H9 (cell line): ENCODE results near the gene ADGRD1. TPM values are rescaled to one million over a fixed set of nuclear protein-coding genes. Genes with fewer than 3 reads are reported as not detected.

Source experiments
- DNase-seq: peaks from one replicate; pipeline ENCODE4 v3.0.0-alpha.2; 2017
- H2AFZ ChIP-seq: one replicate; pipeline ENCODE4 v1.6.1; 2013; ENCODE audit warnings: mild to moderate bottlenecking, low read length, control low read depth, moderate library complexity
- H2AK5ac ChIP-seq: 2 replicates; pipeline ENCODE4 v1.6.1; 2013; ENCODE audit warnings: low read length, control low read depth, mixed read lengths; ENCODE audit not compliant: insufficient read length
- H2BK120ac ChIP-seq: one replicate; pipeline ENCODE4 v1.6.1; 2013; ENCODE audit warnings: low read depth, mild to moderate bottlenecking, low read length, control low read depth, inconsistent platforms; ENCODE audit not compliant: poor library complexity, severe bottlenecking
- H2BK12ac ChIP-seq: 2 replicates; pipeline ENCODE4 v1.6.1; 2013; ENCODE audit warnings: low read length, control low read depth, mixed read lengths, low read depth; ENCODE audit not compliant: insufficient read length
- H2BK15ac ChIP-seq: 2 replicates; pipeline ENCODE4 v1.6.1; 2013; ENCODE audit warnings: low read depth, low read length, control low read depth
- H2BK20ac ChIP-seq: one replicate; pipeline ENCODE4 v1.6.1; 2013; ENCODE audit warnings: low read depth, mild to moderate bottlenecking, low read length, control low read depth, inconsistent platforms; ENCODE audit not compliant: poor library complexity, severe bottlenecking
- H2BK5ac ChIP-seq: 2 replicates; pipeline ENCODE4 v1.6.1; 2013; ENCODE audit warnings: low read length, control low read depth, mixed read lengths; ENCODE audit not compliant: insufficient read length
- H3K14ac ChIP-seq: 2 replicates; pipeline ENCODE4 v1.6.1; 2013; ENCODE audit warnings: low read length, control low read depth; ENCODE audit not compliant: insufficient read depth
- H3K18ac ChIP-seq: 2 replicates; pipeline ENCODE4 v1.6.1; 2013; ENCODE audit warnings: low read depth, mild to moderate bottlenecking, mixed read lengths, low read length, control low read depth; ENCODE audit not compliant: insufficient read length
- H3K23ac ChIP-seq: 2 replicates; pipeline ENCODE4 v1.6.1; 2013; ENCODE audit warnings: low read length, control low read depth, mixed read lengths, low read depth; ENCODE audit not compliant: insufficient read length
- H3K23me2 ChIP-seq: 2 replicates; pipeline ENCODE4 v1.6.1; 2013; ENCODE audit warnings: low read depth, mild to moderate bottlenecking, mixed read lengths, low read length, control low read depth; ENCODE audit not compliant: insufficient read length, poor library complexity, severe bottlenecking
- H3K27ac ChIP-seq: 2 replicates; pipeline ENCODE4 v1.5.1; 2013; ENCODE audit warnings: low read length, control low read depth, mixed read lengths, low read depth; ENCODE audit not compliant: insufficient read length
- H3K27me3 ChIP-seq: 2 replicates; pipeline ENCODE4 v1.6.1; 2013; ENCODE audit warnings: low read length, control low read depth, inconsistent platforms; ENCODE audit not compliant: insufficient read depth
- H3K4ac ChIP-seq: 2 replicates; pipeline ENCODE4 v1.6.1; 2013; ENCODE audit warnings: low read depth, mild to moderate bottlenecking, control low read depth, inconsistent platforms, low read length, moderate library complexity
- H3K4me1 ChIP-seq: 2 replicates; pipeline ENCODE4 v1.6.1; 2013; ENCODE audit warnings: low read length, control low read depth, inconsistent platforms; ENCODE audit not compliant: insufficient read depth
- H3K4me2 ChIP-seq: 2 replicates; pipeline ENCODE4 v1.6.1; 2013; ENCODE audit warnings: low read length, control low read depth, mixed read lengths; ENCODE audit not compliant: insufficient read length, insufficient read depth
- H3K56ac ChIP-seq: 2 replicates; pipeline ENCODE4 v1.6.1; 2013; ENCODE audit warnings: low read depth, mild to moderate bottlenecking, mixed read lengths, low read length, control low read depth; ENCODE audit not compliant: insufficient read length
- H3K79me1 ChIP-seq: 2 replicates; pipeline ENCODE4 v1.6.1; 2013; ENCODE audit warnings: low read depth, mild to moderate bottlenecking, moderate library complexity, low read length, control low read depth, inconsistent platforms; ENCODE audit not compliant: insufficient read depth, poor library complexity, severe bottlenecking
- H3K79me2 ChIP-seq: 2 replicates; pipeline ENCODE4 v1.6.1; 2013; ENCODE audit warnings: low read length, control low read depth, inconsistent platforms; ENCODE audit not compliant: insufficient read depth
- H3K9ac ChIP-seq: 2 replicates; pipeline ENCODE4 v1.6.1; 2013; ENCODE audit warnings: low read length, control low read depth, mixed read lengths; ENCODE audit not compliant: insufficient read length; ENCODE audit errors: extremely low read depth
- H3K9me3 ChIP-seq: one replicate; pipeline ENCODE4 v1.6.1; 2013; ENCODE audit warnings: low read depth, low read length, inconsistent platforms; ENCODE audit not compliant: control insufficient read depth
- H3T11ph ChIP-seq: one replicate; pipeline ENCODE4 v1.6.1; 2013; ENCODE audit warnings: mild to moderate bottlenecking, low read length, control low read depth, inconsistent platforms
- H4K20me1 ChIP-seq: one replicate; pipeline ENCODE4 v1.6.1; 2013; ENCODE audit not compliant: control insufficient read depth, insufficient read length, insufficient read depth
- H4K5ac ChIP-seq: 2 replicates; pipeline ENCODE4 v1.6.1; 2013; ENCODE audit warnings: low read depth, mild to moderate bottlenecking, mixed read lengths, low read length, control low read depth; ENCODE audit not compliant: insufficient read length
- H4K8ac ChIP-seq: replicated peaks from 2 replicates; pipeline ENCODE4 v1.6.1; 2013; ENCODE audit warnings: low read length, control low read depth, mixed read lengths, low read depth; ENCODE audit not compliant: insufficient read length
- H4K91ac ChIP-seq: 2 replicates; pipeline ENCODE4 v1.6.1; 2013; ENCODE audit warnings: low read depth, mild to moderate bottlenecking, moderate library complexity, mixed read lengths, low read length, control low read depth; ENCODE audit not compliant: insufficient read length
- H3K27ac Mint-ChIP-seq, 3 experiments: 2 replicates in 2 of 3; 3 replicates in 1 of 3; pipeline ENCODE4 v1.8.0; 2020 to 2021; ENCODE audit warnings: mixed read lengths in 3 of 3, mild to moderate bottlenecking in 1 of 3, moderate library complexity in 1 of 3
- H3K27me3 Mint-ChIP-seq: 2 replicates; pipeline ENCODE4 v1.8.0; 2021; ENCODE audit warnings: low read depth, mild to moderate bottlenecking, moderate library complexity, mixed read lengths
- H3K36me3 Mint-ChIP-seq, 3 experiments: 2 replicates in 2 of 3; 3 replicates in 1 of 3; pipeline ENCODE4 v1.8.0; 2020 to 2021; ENCODE audit warnings: low read depth in 3 of 3, mixed read lengths in 3 of 3; ENCODE audit not compliant: insufficient read depth in 1 of 3
- H3K4me1 Mint-ChIP-seq, 2 experiments: 2 replicates each; pipeline ENCODE4 v1.8.0; 2020; ENCODE audit warnings: mixed read lengths in 2 of 2
- H3K4me3 Mint-ChIP-seq, 2 experiments: 2 replicates in 1 of 2; 3 replicates in 1 of 2; pipeline ENCODE4 v1.8.0; 2020 to 2021; ENCODE audit warnings: mild to moderate bottlenecking in 2 of 2, mixed read lengths in 2 of 2, moderate library complexity in 1 of 2
- H3K9me3 Mint-ChIP-seq, 2 experiments: 2 replicates in 1 of 2; 3 replicates in 1 of 2; pipeline ENCODE4 v1.8.0; 2020; ENCODE audit warnings: mild to moderate bottlenecking in 2 of 2, mixed read lengths in 2 of 2, moderate library complexity in 1 of 2
- WGBS: extraction: QIAGEN DNeasy Blood & Tissue Kit; methylation state at CpG from one replicate; pipeline ENCODE4 v1.1.7; 2013; ENCODE audit warnings: missing lambda C conversion rate, low lambda C conversion rate, mixed read lengths; ENCODE audit not compliant: insufficient read length; ENCODE audit errors: extremely low coverage; 5-methylcytosine and 5-hydroxymethylcytosine counted together
- total RNA-seq: library from RNA; stranded (reverse); gene quantifications from 2 replicates; pipeline ENCODE4 v1.2.1, GENCODE V29; 2021
- TF ChIP-seq, protein P1 (sequence below): fragments of 200-600 bp; sonication (generic); conservative IDR thresholded peaks from 3 replicates; pipeline ENCODE4 v1.8.0; 2021; ENCODE audit warnings: antibody characterized with exemption, mild to moderate bottlenecking

The ADGRD1 gene
- total RNA-seq, 1 experiment from 2014 or later: 0.52 TPM

DNA sequence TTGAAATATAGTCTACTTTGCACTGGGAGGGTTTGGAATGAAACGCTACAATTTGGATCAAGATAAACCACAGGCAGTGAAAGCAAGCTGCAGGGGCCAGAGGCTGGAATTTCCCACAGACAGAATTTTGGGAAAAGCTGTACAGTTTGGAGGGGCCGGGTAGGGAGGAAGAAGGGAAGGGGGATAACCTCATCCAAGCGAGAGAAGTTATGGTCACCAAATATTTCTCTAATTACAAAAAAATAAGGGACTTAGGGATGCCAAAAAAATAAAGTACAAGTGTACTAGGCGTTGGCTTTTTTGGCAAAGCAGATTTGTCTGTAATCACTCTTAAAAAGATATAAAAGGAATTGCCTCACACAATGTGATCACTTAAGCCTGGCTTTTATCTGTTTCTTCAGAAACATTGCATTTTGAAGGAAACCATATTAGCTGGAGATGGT lies 31.2 kb upstream of the ADGRD1 start:
- Mint-ChIP-seq H3K36me3 (no peaks in the 10 kb centered on the region; a peak in 1 of 7 replicates), H3K27me3 (peaks cover 19% of the 10 kb centered on the region), H3K9me3 (peaks cover 4% of the 10 kb centered on the region in 2 experiments), H3K4me1 (0 out of 4 replicates have a peak, but pooled peaks cover 0 to 4% of the 10 kb centered on the region in 2 experiments), H3K4me3 (no peak overlapping the region), H3K27ac (no peak overlapping the region)
- no peak overlapping the region for H3K9ac ChIP-seq
- no peak overlapping the region for H2AK5ac ChIP-seq
- no peaks in the 10 kb centered on the region for H3K4me1 ChIP-seq
- H3K27ac ChIP-seq: no peak overlapping the region
- H3T11ph ChIP-seq: no peak overlapping the region
- no peaks in the 10 kb centered on the region for H3K23me2 ChIP-seq
- H2BK15ac ChIP-seq: no peak overlapping the region
- H4K5ac ChIP-seq: no peak overlapping the region
- no peak overlapping the region for H3K14ac ChIP-seq
- TF ChIP-seq, protein P1, sequence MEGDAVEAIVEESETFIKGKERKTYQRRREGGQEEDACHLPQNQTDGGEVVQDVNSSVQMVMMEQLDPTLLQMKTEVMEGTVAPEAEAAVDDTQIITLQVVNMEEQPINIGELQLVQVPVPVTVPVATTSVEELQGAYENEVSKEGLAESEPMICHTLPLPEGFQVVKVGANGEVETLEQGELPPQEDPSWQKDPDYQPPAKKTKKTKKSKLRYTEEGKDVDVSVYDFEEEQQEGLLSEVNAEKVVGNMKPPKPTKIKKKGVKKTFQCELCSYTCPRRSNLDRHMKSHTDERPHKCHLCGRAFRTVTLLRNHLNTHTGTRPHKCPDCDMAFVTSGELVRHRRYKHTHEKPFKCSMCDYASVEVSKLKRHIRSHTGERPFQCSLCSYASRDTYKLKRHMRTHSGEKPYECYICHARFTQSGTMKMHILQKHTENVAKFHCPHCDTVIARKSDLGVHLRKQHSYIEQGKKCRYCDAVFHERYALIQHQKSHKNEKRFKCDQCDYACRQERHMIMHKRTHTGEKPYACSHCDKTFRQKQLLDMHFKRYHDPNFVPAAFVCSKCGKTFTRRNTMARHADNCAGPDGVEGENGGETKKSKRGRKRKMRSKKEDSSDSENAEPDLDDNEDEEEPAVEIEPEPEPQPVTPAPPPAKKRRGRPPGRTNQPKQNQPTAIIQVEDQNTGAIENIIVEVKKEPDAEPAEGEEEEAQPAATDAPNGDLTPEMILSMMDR: no peak
- no peaks in the 10 kb centered on the region for H3K9me3 ChIP-seq
- no peak overlapping the region for H3K56ac ChIP-seq
- H2BK120ac ChIP-seq: no peak overlapping the region
- H4K91ac ChIP-seq: no peak overlapping the region
- no peak overlapping the region for H3K23ac ChIP-seq
- H2AFZ ChIP-seq: no peak overlapping the region
- no CpG with 5 or more reads among the region's 4 CpGs for WGBS
- H2BK20ac ChIP-seq: no peak overlapping the region
- no peak overlapping the region for H3K4ac ChIP-seq
- no peaks in the 10 kb centered on the region for H3K79me1 ChIP-seq
- H2BK5ac ChIP-seq: no peak overlapping the region
- H3K79me2 ChIP-seq: no peaks in the 10 kb centered on the region
- DNase-seq: no peak
- H3K27me3 ChIP-seq: no peaks in the 10 kb centered on the region
- H2BK12ac ChIP-seq: no peak overlapping the region
- H4K20me1 ChIP-seq: no peaks in the 10 kb centered on the region
- H3K4me2 ChIP-seq: no peak overlapping the region
- no peak overlapping the region for H3K18ac ChIP-seq
- no peak overlapping the region for H4K8ac ChIP-seq
